ENCODE results near the gene TMEFF1.
A peak's percentile ranks its signal among the peaks of the same experiment; 100 is the strongest.

TMEFF1 gene

GRCh38 chr9:100447041-100447440, 25.9 kb upstream of the TMEFF1 start:
- no peak for DNase-seq (ENCODE audit: low read depth in 2 of 2)

- no peak for DNase-seq (ENCODE audit: low read depth in 2 of 2)
Observed at GRCh38 chr9:100448266-100448665, 24.7 kb upstream of the TMEFF1 start.

DNA sequence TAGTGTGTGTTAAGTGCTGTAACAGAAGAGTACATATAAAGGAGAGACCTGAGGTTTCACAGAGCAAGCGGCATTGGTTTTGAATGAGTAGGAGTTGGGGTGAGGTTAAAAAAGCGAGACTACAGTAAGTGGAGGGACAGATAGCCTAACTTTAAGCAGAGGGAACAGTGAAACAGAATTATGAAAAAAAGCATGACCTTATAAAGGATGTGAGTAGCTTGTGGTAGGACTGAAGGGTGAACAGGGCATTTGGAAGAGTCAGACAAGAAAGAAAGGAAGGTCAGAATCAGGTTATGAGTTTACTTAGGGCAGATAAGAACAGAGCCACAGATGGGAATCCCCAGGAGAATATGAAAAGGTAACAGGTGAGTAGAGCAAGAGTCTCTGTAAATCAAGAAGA, 23.5 kb upstream of the TMEFF1 start:
- DNase-seq (ENCODE audit: low read depth in 2 of 2), result no peak

DNA sequence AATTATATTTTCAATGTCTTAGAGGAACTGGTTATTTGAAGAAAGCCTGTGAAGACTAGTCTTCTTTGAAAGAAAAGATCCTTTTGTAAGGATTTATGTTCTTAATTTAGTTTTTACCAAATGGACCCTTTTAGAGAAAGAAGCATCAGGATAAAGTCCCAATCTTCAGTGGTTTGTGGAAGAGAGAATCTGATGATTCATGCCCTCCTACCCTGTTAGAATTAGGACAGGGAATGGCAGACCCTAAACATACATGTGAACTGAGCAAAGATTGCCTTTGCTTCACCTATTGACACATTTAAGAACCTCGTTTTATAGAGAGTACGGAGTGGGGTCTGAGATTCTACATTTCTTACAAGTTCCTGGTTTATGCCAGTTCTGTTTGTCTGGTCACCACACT, 20.1 kb upstream of the TMEFF1 start:
- no peak for DNase-seq (ENCODE audit: low read depth in 2 of 2)

DNA sequence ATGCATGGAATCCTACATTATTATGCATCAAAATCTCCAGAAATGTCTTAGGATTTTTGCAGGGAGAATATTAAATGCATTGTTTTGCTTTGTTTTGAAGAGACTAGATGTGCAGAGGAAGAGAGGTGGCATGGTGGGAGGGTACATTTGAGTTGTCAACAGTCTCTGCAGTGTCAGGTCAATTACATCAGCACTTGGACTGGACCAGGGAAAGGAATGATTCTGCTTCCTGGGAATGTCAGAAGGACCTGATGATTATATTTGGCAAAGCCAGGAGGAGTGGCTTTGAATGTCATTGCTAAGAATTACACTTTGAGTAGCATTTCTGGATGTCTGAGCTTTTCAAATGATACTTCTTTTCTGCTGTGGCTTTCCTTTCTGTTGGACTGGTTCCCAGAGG, 17.5 kb upstream of the TMEFF1 start:
- no peak for DNase-seq (ENCODE audit: low read depth in 2 of 2)

- no peak for DNase-seq (ENCODE audit: low read depth in 2 of 2)
Observed at GRCh38 chr9:100457517-100457916, 15.4 kb upstream of the TMEFF1 start.

GRCh38 chr9:100459963-100460362, 13.0 kb upstream of the TMEFF1 start:
- no peak for DNase-seq (ENCODE audit: low read depth in 2 of 2)

DNA sequence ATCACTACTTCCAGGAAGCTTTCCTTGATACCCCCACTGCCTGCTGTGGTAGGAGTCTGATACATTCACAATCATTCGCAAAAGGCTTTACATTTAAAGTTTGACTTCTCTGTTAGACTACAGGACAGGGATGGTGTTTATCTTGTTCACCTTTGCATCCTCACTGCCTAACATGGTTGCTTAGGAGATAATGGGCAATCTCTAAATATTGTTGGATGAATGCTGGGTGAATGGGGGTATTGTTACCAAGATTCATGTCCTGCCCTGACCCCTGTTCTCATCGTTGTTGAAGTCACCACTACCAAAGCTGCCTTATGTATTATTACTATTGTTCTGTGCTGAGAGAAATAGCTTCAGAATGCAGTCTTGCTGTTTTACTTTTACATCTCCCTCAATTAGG, 7.7 kb upstream of the TMEFF1 start:
- DNase-seq (ENCODE audit: low read depth in 2 of 2), result no peak

- DNase-seq (ENCODE audit: low read depth in 2 of 2), result no peak
Observed at GRCh38 chr9:100465761-100466160, 7.2 kb upstream of the TMEFF1 start.

GRCh38 chr9:100466171-100466828, 6.6 kb upstream of the TMEFF1 start:
- no peak for DNase-seq (ENCODE audit: low read depth in 2 of 2)

DNA sequence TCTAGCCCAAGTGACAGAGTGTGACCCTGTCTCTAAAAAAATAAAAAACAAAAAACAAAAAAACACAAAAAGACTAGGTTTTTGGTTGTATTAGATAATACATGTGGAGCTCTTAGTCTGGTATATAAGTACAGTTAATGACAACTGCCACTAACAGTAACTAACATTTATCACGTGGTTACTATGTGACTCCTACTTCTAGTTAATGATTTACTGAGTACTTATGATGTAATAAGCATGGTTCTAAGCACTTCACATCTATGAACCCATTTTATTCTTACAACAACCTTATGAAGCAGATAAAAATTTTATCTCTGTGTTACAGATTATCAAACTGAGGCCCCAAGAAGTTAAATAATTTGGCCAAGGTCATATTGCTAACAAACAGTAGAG, 6.1 kb upstream of the TMEFF1 start:
- DNase-seq (ENCODE audit: low read depth in 2 of 2), result no peak

DNA sequence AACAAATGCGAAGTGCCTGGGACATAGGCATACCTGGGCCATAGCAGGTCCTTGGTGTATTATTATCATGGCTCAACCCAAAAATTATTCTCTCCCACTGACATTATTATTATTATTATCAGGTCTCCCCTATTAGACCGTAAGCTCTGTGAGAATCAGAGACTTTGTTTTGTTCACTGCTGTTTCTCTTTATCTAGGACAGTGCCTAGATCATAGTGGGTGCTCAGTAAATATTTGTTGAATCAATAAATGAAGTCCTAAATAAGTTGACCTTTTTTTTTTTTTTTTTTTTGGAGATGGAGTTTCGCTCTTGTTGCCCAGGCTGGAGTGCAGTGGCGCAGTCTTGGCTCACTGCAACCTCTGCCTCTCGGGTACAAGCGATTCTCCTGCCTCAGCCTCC, 4.9 kb upstream of the TMEFF1 start:
- DNase-seq (ENCODE audit: low read depth in 2 of 2), result no peak

DNA sequence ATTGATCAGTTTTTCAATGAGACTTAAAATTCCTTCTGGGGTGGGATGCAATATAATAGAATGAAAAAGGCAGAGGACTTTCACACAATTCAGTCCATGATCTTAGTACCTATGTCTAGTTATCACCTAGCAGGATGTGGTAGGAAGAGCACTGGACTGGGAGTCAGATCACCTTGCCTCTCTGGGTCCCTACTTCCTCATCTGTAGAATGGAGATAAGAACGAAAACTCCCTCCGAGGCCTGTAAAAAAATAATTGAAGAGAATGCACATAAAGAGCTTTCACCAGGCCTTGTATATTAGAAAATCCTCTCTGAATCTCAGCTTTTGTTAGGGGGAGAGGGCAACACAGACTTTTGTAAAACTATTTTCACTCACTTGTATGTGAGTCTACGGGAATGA, 681 bp upstream of the TMEFF1 start:
- no peak for DNase-seq (ENCODE audit: low read depth in 2 of 2)

DNA sequence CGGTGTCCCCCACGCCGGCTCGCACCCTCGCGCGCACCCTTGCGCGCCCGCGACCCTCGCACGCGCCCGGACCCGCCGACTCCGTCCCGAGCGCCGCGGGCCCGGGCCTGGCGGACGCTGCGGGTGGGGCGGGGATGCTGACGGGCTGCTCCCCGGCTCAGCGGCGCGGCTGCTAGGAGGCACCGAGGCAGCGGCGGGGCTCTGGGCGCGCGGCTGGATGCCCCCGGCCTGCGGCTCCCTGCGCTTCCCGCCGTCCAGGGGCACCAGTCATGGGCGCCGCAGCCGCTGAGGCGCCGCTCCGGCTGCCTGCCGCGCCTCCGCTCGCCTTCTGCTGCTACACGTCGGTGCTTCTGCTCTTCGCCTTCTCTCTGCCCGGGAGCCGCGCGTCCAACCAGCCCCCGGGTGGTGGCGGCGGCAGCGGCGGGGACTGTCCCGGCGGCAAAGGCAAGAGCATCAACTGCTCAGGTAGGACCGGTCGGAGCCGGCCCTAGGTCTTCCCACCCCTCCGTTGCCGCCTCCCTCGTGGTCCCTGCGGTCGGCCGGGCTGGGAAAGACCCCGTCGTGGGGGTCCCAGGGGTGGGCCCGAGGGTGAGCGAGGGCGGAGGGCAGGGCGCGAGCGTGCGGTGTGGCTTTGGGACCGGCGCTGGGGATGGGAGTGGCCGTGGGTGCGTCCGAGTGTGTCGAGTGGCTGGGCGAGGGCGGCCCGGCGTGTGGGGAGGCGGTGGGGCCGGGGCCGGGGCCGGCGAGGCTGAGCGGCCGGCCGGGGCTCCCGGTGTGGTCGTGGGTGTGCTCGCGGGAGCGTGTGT, 530 bp downstream of the TMEFF1 start:
- DNase-seq (ENCODE audit: low read depth in 2 of 2), result no peak

- no peak for DNase-seq (ENCODE audit: low read depth in 2 of 2)
Observed at GRCh38 chr9:100474082-100474923, 1.4 kb downstream of the TMEFF1 start.

DNA sequence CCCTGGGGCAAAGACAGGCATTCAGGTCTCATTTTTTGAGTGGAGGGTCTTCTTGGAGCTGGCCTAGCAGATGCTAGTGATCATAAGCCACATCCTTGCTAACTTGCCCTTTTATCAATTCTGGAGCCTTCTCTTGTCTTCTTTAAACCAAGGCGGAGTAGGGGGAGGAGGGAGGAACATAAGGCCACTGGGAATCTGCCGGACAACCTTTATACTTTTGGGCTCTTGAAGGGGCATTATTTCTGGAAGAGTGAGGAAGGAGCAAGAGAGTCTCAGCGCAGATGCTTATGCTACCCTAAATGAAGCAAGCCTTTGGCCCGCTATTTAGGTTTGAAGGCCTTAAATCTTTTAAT, 2.0 kb downstream of the TMEFF1 start:
- no peak for DNase-seq (ENCODE audit: low read depth in 2 of 2)

DNA sequence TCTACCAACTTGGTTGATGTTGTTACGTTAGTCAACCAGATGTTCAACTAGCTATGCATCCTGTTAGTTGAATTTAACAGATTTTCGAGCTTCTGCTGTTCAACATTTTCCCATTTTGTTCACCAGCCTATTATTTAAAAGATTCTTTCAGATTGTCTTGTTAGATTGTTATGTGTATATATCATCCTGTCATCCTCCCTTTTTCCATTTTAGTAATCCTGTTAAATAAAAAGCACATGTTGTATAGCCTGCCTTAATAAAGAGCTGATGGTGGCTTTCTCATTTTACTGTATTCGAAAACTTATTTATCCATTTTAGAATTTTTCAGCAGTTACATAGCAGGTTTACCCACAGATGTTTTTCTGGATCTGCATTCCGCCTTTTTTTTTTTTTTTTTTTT, 4.3 kb downstream of the TMEFF1 start:
- DNase-seq (ENCODE audit: low read depth in 2 of 2), result peak; percentile 57 to 59

- no peak for DNase-seq (ENCODE audit: low read depth in 2 of 2)
Observed at GRCh38 chr9:100478192-100478591, 5.2 kb downstream of the TMEFF1 start.

DNA sequence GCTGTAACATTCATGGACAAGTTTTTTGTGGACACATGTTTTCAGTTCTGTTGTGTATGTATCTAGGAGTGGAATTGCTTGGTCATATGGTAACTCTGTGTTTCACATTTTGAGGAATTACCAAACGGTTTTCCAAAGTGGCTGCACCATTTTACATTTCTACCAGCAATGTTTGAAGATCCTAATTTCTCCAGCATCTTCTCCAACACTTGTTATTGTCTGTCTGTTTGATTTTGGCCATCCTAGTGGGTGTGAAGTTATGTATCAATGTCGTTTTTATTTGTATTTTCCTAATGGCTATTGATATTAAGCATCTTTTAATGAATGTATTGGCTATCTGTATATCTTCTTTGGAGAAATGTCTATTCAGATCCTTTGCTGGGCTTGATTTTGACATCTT, 6.9 kb downstream of the TMEFF1 start:
- DNase-seq (ENCODE audit: low read depth in 2 of 2), result no peak

DNA sequence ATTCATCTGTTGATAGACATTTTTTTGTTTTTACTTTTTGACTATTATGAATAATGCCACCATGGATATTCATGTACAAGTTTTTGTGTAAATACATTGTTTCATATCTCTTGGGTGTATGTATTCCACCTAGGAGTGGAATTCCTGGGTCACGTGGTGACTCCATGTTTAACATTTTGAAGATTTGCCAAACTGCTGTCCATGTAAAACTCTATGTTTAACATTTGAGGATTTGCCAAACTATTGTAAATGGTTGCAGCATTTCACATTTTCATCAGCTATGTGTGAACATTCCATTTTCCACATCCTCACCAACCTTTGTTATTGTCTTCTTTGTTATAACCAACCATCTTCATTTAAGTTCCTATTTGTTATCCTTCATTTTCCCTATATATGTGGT, 12.2 kb downstream of the TMEFF1 start:
- no peak for DNase-seq (ENCODE audit: low read depth in 2 of 2)

DNA sequence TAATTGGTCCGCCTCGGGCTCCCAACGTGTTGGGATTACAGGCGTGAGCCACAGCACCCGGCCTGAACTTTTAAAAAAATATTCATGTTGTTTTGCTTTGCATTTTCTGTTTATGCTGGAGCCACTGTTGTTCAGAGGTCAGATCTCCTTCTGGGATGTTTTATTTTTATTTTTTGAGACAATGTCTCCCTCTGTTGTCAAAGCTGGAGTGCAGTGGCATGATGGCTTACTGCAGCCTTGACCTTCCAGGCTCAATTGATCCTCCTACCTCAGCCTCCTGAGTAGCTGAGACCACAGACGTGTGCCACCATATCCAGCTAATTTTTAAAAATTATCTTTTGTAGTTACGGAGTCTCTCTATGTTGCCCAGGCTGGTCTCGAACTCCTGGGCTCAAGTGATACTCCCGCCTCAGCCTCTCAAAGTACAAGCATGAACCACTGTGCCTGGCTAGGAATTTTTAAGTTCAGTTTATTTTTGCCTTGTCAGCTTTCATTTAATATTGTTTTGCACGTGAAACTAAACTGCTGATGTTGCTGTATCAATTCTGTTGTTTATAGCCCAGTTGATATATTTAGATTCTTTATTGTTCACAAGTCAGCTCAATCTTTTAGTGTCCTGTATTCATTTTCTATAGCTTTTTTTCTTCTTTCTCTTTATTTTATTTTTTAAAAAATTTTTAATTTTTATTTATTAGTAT, 13.7 kb downstream of the TMEFF1 start:
- no peak for DNase-seq (ENCODE audit: low read depth in 2 of 2)

DNA sequence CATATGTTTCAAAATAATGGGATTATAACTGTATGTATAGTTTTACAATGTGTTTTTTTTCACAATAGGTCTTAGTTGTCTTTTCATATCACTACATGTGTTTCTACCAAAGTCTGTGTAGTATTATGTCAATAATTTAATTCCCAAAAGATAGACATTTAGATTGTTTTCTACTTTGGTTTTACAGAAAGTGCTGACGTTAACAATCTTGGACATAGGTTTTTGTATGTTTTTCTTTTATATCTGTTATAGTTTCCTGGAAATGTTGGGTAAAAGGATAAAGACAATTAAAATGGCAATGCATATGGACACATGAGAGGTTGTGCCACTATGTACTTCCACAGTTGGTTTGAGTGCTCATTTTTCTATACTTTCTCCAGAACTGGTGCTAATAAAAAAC, 15.2 kb downstream of the TMEFF1 start:
- DNase-seq (ENCODE audit: low read depth in 2 of 2), result no peak

Data from fibroblast of skin of left quadriceps (primary cell).